Measurements from ENCODE around the gene ARSJ. TPM values are rescaled to one million over a fixed set of nuclear protein-coding genes. Genes with fewer than 3 reads are reported as not detected.
"Not testable (repeated sequence)": the region's sequence is repeated elsewhere in the genome, so short reads cannot be mapped to it uniquely, and the experiment has no call there.

Gene ARSJ
- total RNA-seq, 1 donor from 2014 or later: 61.7 TPM

- Mint-ChIP-seq H3K36me3 (ENCODE audit: unreplicated experiment) (no peaks in the 10 kb centered on the region), H3K27me3 (ENCODE audit: unreplicated experiment) (no peaks in the 10 kb centered on the region), H3K4me3 (ENCODE audit: unreplicated experiment) (no peak overlapping the region), H3K27ac (ENCODE audit: unreplicated experiment) (no peak overlapping the region), H3K9me3 (ENCODE audit: unreplicated experiment) (peaks cover 11% of the 10 kb centered on the region), H3K4me1 (ENCODE audit: unreplicated experiment) (peaks cover 8% of the 10 kb centered on the region)
- TF ChIP-seq CTCF (IDR thresholded peaks at IDR 0.05): no peak
- no peak for DNase-seq (ENCODE audit: extremely low spot score, unreplicated experiment)
Measured at GRCh38 chr4:114012749-114013148, 33.3 kb upstream of the ARSJ start.

- Mint-ChIP-seq H3K36me3 (ENCODE audit: unreplicated experiment) (no peaks in the 10 kb centered on the region), H3K9me3 (ENCODE audit: unreplicated experiment) (peaks cover under 1% of the 10 kb centered on the region), H3K4me1 (ENCODE audit: unreplicated experiment) (peaks cover 27% of the 10 kb centered on the region), H3K27ac (ENCODE audit: unreplicated experiment) (no peak overlapping the region), H3K27me3 (ENCODE audit: unreplicated experiment) (no peaks in the 10 kb centered on the region), H3K4me3 (ENCODE audit: unreplicated experiment) (no peak overlapping the region)
- DNase-seq (ENCODE audit: extremely low spot score, unreplicated experiment): no peak
- TF ChIP-seq CTCF (IDR thresholded peaks at IDR 0.05): no peak
Measured at GRCh38 chr4:114005569-114006442, 26.4 kb upstream of the ARSJ start.

GRCh38 chr4:114004483-114005226, 25.2 kb upstream of the ARSJ start:
- DNase-seq (ENCODE audit: extremely low spot score, unreplicated experiment); H3K27me3 Mint-ChIP-seq (ENCODE audit: unreplicated experiment); H3K4me3 Mint-ChIP-seq (ENCODE audit: unreplicated experiment); H3K36me3 Mint-ChIP-seq (ENCODE audit: unreplicated experiment); H3K9me3 Mint-ChIP-seq (ENCODE audit: unreplicated experiment); H3K27ac Mint-ChIP-seq (ENCODE audit: unreplicated experiment): not testable (repeated sequence)
- peaks cover 27% of the 10 kb centered on the region for H3K4me1 Mint-ChIP-seq (ENCODE audit: unreplicated experiment)

- H3K27me3 Mint-ChIP-seq (ENCODE audit: unreplicated experiment): no peaks in the 10 kb centered on the region
- no peak for TF ChIP-seq CTCF (IDR thresholded peaks at IDR 0.05)
- no peak overlapping the region for H3K4me3 Mint-ChIP-seq (ENCODE audit: unreplicated experiment)
- peaks cover 20% of the 10 kb centered on the region for H3K4me1 Mint-ChIP-seq (ENCODE audit: unreplicated experiment)
- DNase-seq (ENCODE audit: extremely low spot score, unreplicated experiment): no peak
- no peak overlapping the region for H3K27ac Mint-ChIP-seq (ENCODE audit: unreplicated experiment)
- H3K36me3 Mint-ChIP-seq (ENCODE audit: unreplicated experiment): no peaks in the 10 kb centered on the region
- H3K9me3 Mint-ChIP-seq (ENCODE audit: unreplicated experiment): no peaks in the 10 kb centered on the region
Measured at GRCh38 chr4:113998531-113998930, 19.1 kb upstream of the ARSJ start.

- DNase-seq (ENCODE audit: extremely low spot score, unreplicated experiment): no peak
- Mint-ChIP-seq H3K27me3 (ENCODE audit: unreplicated experiment) (no peaks in the 10 kb centered on the region), H3K27ac (ENCODE audit: unreplicated experiment) (no peak overlapping the region), H3K9me3 (ENCODE audit: unreplicated experiment) (no peaks in the 10 kb centered on the region), H3K36me3 (ENCODE audit: unreplicated experiment) (no peaks in the 10 kb centered on the region), H3K4me3 (ENCODE audit: unreplicated experiment) (no peak overlapping the region), H3K4me1 (ENCODE audit: unreplicated experiment) (peaks cover 16% of the 10 kb centered on the region)
- TF ChIP-seq CTCF (IDR thresholded peaks at IDR 0.05): no peak
Measured at GRCh38 chr4:113998079-113998478, 18.6 kb upstream of the ARSJ start.
